Parathyroid adenoma (tissue), 2 donors: ENCODE data around the gene CORIN.
"Not testable (repeated sequence)": the region's sequence is repeated elsewhere in the genome, so short reads cannot be mapped to it uniquely, and the experiment has no call there.

Experiments used
- H2AFZ ChIP-seq: fragments of 300-600 bp; sonication (generic); one replicate; pipeline ENCODE4 v1.7.0; 2017; ENCODE audit warnings: antibody characterized with exemption, mild to moderate bottlenecking
- H3K27ac ChIP-seq: fragments of 300-600 bp; sonication (generic); one replicate; pipeline ENCODE4 v1.7.0; 2017
- H3K27me3 ChIP-seq: fragments of 300-600 bp; sonication (generic); one replicate; pipeline ENCODE4 v1.7.0; 2017; ENCODE audit warnings: low read length; ENCODE audit not compliant: control insufficient read depth, insufficient read depth
- H3K36me3 ChIP-seq: fragments of 300-600 bp; sonication (generic); one replicate; pipeline ENCODE4 v1.7.0; 2017; ENCODE audit warnings: low read length; ENCODE audit not compliant: control insufficient read depth, insufficient read depth
- H3K4me1 ChIP-seq: fragments of 300-600 bp; sonication (generic); one replicate; pipeline ENCODE4 v1.7.0; 2017; ENCODE audit warnings: control low read depth
- H3K4me2 ChIP-seq: fragments of 300-600 bp; sonication (generic); one replicate; pipeline ENCODE4 v1.7.0; 2017; ENCODE audit warnings: low read length
- H3K4me3 ChIP-seq: fragments of 300-600 bp; sonication (generic); one replicate; pipeline ENCODE4 v1.7.0; 2017; ENCODE audit warnings: low read depth, low read length
- H3K79me2 ChIP-seq: fragments of 300-600 bp; sonication (generic); one replicate; pipeline ENCODE4 v1.7.0; 2017; ENCODE audit warnings: control low read depth
- H3K9ac ChIP-seq: fragments of 300-600 bp; sonication (generic); one replicate; pipeline ENCODE4 v1.7.0; 2017; ENCODE audit warnings: mild to moderate bottlenecking
- H3K9me3 ChIP-seq: fragments of 300-600 bp; sonication (generic); one replicate; pipeline ENCODE4 v1.7.0; 2017; ENCODE audit warnings: low read length; ENCODE audit not compliant: control insufficient read depth
- TF ChIP-seq, protein P1 (sequence below): fragments of 300-600 bp; sonication (generic); IDR thresholded peaks from one replicate; pipeline ENCODE4 v1.7.0; 2017; ENCODE audit warnings: antibody characterized with exemption, mild to moderate bottlenecking
- donor health status: primary hyperparathyroidism.

Gene CORIN

GRCh38 chr4:47560682-47561081 is 277.2 kb downstream of the CORIN start:
- H3K27me3 ChIP-seq, result no peaks in the 10 kb centered on the region
- H3K36me3 ChIP-seq, result no peaks in the 10 kb centered on the region

GRCh38 chr4:47557255-47557654 is 280.6 kb downstream of the CORIN start:
- no peaks in the 10 kb centered on the region for H3K36me3 ChIP-seq
- no peak overlapping the region for H3K27ac ChIP-seq
- TF ChIP-seq, protein P1, sequence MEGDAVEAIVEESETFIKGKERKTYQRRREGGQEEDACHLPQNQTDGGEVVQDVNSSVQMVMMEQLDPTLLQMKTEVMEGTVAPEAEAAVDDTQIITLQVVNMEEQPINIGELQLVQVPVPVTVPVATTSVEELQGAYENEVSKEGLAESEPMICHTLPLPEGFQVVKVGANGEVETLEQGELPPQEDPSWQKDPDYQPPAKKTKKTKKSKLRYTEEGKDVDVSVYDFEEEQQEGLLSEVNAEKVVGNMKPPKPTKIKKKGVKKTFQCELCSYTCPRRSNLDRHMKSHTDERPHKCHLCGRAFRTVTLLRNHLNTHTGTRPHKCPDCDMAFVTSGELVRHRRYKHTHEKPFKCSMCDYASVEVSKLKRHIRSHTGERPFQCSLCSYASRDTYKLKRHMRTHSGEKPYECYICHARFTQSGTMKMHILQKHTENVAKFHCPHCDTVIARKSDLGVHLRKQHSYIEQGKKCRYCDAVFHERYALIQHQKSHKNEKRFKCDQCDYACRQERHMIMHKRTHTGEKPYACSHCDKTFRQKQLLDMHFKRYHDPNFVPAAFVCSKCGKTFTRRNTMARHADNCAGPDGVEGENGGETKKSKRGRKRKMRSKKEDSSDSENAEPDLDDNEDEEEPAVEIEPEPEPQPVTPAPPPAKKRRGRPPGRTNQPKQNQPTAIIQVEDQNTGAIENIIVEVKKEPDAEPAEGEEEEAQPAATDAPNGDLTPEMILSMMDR, result no peak
- H3K9me3 ChIP-seq, result no peaks in the 10 kb centered on the region
- H2AFZ ChIP-seq, result no peak overlapping the region
- no peaks in the 10 kb centered on the region for H3K4me1 ChIP-seq
- no peak overlapping the region for H3K4me2 ChIP-seq
- H3K79me2 ChIP-seq, result no peaks in the 10 kb centered on the region
- H3K4me3 ChIP-seq, result no peak overlapping the region
- H3K27me3 ChIP-seq, result no peaks in the 10 kb centered on the region
- H3K9ac ChIP-seq, result no peak overlapping the region

More at GRCh38 chr4:47560682-47561081, 277.2 kb downstream of the CORIN start:
- Histone ChIP-seq H3K4me3 (no peak overlapping the region), H3K9ac (no peak overlapping the region), H3K79me2 (no peaks in the 10 kb centered on the region), H3K27ac (no peak overlapping the region), H2AFZ (no peak overlapping the region), H3K4me2 (no peak overlapping the region), H3K9me3 (no peaks in the 10 kb centered on the region), H3K4me1 (no peaks in the 10 kb centered on the region)
- TF ChIP-seq, protein P1, result no peak

GRCh38 chr4:47555920-47556319 is 281.9 kb downstream of the CORIN start:
- H3K79me2 ChIP-seq, H3K4me1 ChIP-seq, H3K4me2 ChIP-seq, H3K27ac ChIP-seq, H3K27me3 ChIP-seq, H3K4me3 ChIP-seq, H2AFZ ChIP-seq, H3K36me3 ChIP-seq, H3K9ac ChIP-seq, H3K9me3 ChIP-seq: not testable (repeated sequence)

GRCh38 chr4:47553329-47554125 is 284.3 kb downstream of the CORIN start:
- H3K4me1 ChIP-seq, result no peaks in the 10 kb centered on the region
- no peak overlapping the region for H2AFZ ChIP-seq
- no peaks in the 10 kb centered on the region for H3K27me3 ChIP-seq
- no peak overlapping the region for H3K4me3 ChIP-seq
- H3K9ac ChIP-seq, result no peak overlapping the region
- no peaks in the 10 kb centered on the region for H3K79me2 ChIP-seq
- H3K4me2 ChIP-seq, result no peak overlapping the region
- no peaks in the 10 kb centered on the region for H3K36me3 ChIP-seq
- TF ChIP-seq, protein P1, result no peak
- no peak overlapping the region for H3K27ac ChIP-seq
- H3K9me3 ChIP-seq, result no peaks in the 10 kb centered on the region

DNA sequence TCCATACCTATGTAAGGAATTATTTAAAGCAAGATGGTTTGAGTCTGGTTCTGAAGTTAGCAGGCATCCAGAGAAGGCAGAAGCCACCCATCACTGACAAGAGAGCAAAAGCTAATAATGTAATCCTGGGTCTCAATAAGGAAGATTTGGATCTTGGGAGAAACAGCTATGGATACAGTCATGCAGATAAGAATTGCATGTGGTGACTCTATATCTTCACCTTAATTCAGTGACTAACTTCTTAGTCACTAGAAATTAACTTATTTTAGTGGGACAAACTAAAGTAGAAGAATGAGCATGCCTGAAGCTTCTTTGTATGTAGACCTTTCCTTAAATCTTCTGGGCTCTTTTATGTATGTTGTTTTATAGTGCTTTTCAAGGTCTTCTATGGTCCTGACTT is 286.2 kb downstream of the CORIN start:
- no peaks in the 10 kb centered on the region for H3K36me3 ChIP-seq
- TF ChIP-seq, protein P1, result no peak
- no peak overlapping the region for H3K4me3 ChIP-seq
- H3K27me3 ChIP-seq, result no peaks in the 10 kb centered on the region
- H3K9me3 ChIP-seq, result no peaks in the 10 kb centered on the region
- H2AFZ ChIP-seq, result no peak overlapping the region
- no peak overlapping the region for H3K4me2 ChIP-seq
- no peak overlapping the region for H3K9ac ChIP-seq
- H3K79me2 ChIP-seq, result no peaks in the 10 kb centered on the region
- H3K4me1 ChIP-seq, result no peaks in the 10 kb centered on the region
- H3K27ac ChIP-seq, result no peak overlapping the region
